ENCODE measurements around the gene KRT71. TPM values are rescaled to one million over a fixed set of nuclear protein-coding genes. Genes with fewer than 3 reads are reported as not detected.

KRT71 gene
- total RNA-seq, 1 donor from 2014 or later: not detected

DNA sequence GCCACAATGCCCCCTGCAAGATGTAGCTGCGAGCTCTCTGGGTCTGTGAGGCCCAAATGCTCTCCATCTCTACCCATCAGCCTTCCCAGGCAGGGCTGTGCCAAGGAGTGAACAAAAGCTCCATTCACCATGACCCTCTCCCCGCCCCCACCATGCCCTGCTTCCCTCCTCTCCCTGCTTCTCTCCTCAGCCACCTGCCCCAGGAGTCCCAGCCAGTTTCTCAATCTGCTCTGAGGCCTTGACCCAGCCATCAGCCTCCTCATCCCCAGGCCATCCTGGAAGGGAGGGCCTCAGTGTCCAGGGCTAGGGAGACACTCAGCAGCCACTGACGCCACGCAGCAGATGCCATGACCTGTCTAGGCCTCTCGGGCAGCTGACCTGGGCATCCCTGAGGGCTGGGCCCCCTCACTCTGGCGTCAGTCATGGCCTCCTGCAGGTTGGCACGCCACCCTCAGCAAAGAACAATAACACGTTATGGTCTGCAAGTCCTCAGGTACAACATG lies 24.3 kb downstream of the KRT71 start:
- Mint-ChIP-seq H3K36me3 (ENCODE audit: low read depth) (no peaks in the 10 kb centered on the region), H3K9me3 (ENCODE audit: low read depth) (no peaks in the 10 kb centered on the region), H3K27me3 (ENCODE audit: low read depth) (peaks cover 28% of the 10 kb centered on the region), H3K4me3 (ENCODE audit: unreplicated experiment) (no peak overlapping the region), H3K4me1 (ENCODE audit: low read depth) (no peaks in the 10 kb centered on the region), H3K27ac (ENCODE audit: unreplicated experiment) (no peak overlapping the region)
- no peak for DNase-seq (ENCODE audit: low spot score)
- TF ChIP-seq, protein P1, sequence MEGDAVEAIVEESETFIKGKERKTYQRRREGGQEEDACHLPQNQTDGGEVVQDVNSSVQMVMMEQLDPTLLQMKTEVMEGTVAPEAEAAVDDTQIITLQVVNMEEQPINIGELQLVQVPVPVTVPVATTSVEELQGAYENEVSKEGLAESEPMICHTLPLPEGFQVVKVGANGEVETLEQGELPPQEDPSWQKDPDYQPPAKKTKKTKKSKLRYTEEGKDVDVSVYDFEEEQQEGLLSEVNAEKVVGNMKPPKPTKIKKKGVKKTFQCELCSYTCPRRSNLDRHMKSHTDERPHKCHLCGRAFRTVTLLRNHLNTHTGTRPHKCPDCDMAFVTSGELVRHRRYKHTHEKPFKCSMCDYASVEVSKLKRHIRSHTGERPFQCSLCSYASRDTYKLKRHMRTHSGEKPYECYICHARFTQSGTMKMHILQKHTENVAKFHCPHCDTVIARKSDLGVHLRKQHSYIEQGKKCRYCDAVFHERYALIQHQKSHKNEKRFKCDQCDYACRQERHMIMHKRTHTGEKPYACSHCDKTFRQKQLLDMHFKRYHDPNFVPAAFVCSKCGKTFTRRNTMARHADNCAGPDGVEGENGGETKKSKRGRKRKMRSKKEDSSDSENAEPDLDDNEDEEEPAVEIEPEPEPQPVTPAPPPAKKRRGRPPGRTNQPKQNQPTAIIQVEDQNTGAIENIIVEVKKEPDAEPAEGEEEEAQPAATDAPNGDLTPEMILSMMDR (IDR thresholded peaks at IDR 0.05): no peak

DNA sequence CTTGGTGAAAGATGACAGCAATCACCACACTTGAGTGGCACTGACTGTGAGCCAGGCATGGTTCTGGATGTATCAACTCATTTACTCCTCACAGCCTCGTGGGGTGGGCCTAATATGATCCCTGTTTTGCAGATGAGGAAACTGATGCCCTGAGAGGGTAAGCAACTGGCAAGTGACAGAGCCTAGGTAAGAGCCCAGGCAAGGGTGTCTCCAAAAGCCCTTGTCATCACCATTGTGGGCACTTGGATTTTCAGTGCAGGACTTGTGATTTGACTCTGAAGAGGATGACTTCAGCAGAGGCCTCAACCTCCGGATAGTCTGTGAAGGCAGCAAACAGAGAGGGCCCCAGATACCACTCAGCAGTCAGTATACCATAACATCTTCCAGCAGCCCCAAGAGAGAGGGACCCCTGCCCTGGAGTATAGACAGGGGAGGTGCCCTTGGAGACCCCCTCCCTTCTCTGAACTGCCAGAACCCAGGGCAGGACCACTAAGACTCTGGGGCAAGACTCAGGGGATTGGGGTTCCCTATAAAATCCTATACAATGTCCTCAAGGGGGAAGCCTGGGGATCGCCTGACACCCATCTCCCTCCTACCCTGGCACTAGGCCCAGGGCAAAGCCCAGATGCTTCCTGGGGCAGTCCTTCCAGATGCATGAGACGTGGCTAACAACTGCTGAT lies 25.7 kb downstream of the KRT71 start:
- Mint-ChIP-seq H3K27ac (ENCODE audit: unreplicated experiment) (no peak overlapping the region), H3K9me3 (ENCODE audit: low read depth) (no peaks in the 10 kb centered on the region), H3K4me3 (ENCODE audit: unreplicated experiment) (no peak overlapping the region), H3K27me3 (ENCODE audit: low read depth) (peaks cover 34% of the 10 kb centered on the region), H3K36me3 (ENCODE audit: low read depth) (no peaks in the 10 kb centered on the region), H3K4me1 (ENCODE audit: low read depth) (peaks cover 4% of the 10 kb centered on the region)
- TF ChIP-seq, protein P1 (IDR thresholded peaks at IDR 0.05): no peak
- DNase-seq (ENCODE audit: low spot score): no peak

DNA sequence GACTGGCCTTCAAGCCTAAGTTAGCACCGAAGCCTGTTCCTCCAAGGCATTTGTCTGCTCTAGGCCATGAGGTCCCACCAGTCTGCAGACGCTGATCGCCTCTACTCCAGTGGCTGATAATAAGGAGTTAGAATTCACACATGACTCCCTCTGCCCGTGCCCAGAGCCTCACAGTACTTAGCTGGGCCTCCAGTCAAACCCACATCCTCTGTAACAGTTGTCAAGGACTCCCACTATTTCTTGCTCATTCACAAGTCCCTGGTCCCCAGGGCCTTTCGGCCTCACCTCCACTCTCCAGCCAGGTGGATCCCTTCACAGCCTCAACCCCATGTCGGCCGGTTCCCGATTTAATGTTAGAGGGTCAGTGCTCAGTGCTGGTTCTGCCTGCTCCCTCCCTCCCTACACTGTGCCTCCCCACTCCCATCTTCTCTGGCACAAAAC lies 26.4 kb downstream of the KRT71 start:
- H3K4me1 Mint-ChIP-seq (ENCODE audit: low read depth): peaks cover 6% of the 10 kb centered on the region
- H3K4me3 Mint-ChIP-seq (ENCODE audit: unreplicated experiment): no peak overlapping the region
- H3K36me3 Mint-ChIP-seq (ENCODE audit: low read depth): no peaks in the 10 kb centered on the region
- no peaks in the 10 kb centered on the region for H3K9me3 Mint-ChIP-seq (ENCODE audit: low read depth)
- no peak for DNase-seq (ENCODE audit: low spot score)
- TF ChIP-seq, protein P1 (IDR thresholded peaks at IDR 0.05): no peak
- H3K27ac Mint-ChIP-seq (ENCODE audit: unreplicated experiment): no peak overlapping the region
- H3K27me3 Mint-ChIP-seq (ENCODE audit: low read depth): peaks cover 31% of the 10 kb centered on the region

DNA sequence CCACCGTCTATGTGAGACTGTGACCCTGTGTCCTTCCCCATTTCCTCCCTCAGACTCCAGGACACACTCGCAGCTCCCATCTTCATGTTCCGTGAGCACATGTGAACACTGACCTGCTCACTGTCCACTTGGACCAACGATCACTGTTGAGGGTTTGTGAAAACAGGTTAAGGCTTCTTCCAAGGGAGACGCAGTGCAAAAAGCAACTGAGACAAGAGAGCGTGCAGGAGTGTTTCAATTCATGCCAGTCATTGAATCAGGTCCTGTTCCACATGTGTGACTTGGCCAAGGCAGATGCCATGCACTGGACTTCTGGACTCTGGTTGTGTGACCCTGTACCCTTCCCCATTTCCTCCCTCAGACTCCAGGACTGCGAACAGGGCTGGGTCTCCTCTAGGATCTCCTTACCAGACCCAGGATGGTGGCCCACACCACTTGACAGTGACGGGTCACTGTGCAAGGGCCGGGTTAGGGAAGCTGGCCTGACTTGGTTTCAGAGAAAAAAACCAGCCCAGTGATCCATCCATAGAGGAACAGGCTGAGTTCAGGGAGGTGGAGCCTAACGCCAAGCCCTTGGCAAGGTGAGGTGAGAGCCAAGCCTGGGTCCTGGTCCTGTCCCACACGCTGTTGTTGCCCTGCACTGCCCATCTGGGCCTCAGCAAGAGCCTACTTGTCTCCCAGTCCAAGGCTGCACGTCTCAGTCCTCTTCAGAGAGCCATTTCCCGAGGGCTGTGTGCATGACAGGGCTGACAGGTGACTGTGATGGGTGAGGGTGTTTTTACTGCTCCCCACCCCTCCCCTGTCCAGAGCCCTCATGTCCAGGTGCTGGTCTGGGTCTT lies 27.1 kb downstream of the KRT71 start:
- Mint-ChIP-seq H3K36me3 (ENCODE audit: low read depth) (no peaks in the 10 kb centered on the region), H3K9me3 (ENCODE audit: low read depth) (no peaks in the 10 kb centered on the region), H3K4me3 (ENCODE audit: unreplicated experiment) (no peak overlapping the region), H3K27ac (ENCODE audit: unreplicated experiment) (no peak overlapping the region), H3K4me1 (ENCODE audit: low read depth) (peaks cover 11% of the 10 kb centered on the region), H3K27me3 (ENCODE audit: low read depth) (peaks cover 31% of the 10 kb centered on the region)
- DNase-seq (ENCODE audit: low spot score): no peak
- TF ChIP-seq, protein P1 (IDR thresholded peaks at IDR 0.05): no peak

DNA sequence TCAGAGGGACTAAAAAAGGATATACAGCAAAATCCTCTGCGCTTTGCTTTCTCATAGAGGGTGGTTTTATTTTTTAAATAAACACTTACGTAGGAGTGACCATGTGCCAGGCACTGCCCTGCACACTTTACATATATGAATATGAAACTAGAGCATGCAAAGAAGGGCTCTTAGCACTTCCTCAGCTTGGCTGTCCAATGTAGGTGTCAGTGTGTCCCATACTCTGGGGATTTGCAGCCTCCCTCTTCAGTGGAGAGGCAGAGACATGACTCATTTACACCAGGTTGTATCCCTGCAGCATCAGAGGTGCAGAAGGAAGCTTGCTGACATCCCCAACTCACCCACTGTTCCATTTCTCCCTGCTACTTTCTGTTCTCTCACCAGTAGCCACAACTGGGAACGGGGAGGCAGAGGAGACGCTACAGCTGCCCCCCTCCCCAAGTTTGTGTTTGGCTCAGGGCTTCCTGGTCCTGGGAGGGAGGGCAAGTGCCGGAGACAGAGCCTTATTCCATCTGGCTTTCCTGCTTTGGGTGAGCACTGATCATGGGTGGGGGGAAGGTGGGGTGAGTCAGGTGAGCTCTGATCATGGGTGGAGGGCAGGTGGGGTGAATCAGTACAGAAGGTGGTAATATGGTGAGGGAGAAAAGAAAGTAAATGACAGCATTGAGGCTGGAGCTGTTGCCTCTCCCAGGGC lies 27.9 kb downstream of the KRT71 start:
- H3K4me3 Mint-ChIP-seq (ENCODE audit: unreplicated experiment): no peak overlapping the region
- no peaks in the 10 kb centered on the region for H3K9me3 Mint-ChIP-seq (ENCODE audit: low read depth)
- DNase-seq (ENCODE audit: low spot score): no peak
- H3K27ac Mint-ChIP-seq (ENCODE audit: unreplicated experiment): no peak overlapping the region
- H3K36me3 Mint-ChIP-seq (ENCODE audit: low read depth): no peaks in the 10 kb centered on the region
- H3K4me1 Mint-ChIP-seq (ENCODE audit: low read depth): peaks cover 11% of the 10 kb centered on the region
- H3K27me3 Mint-ChIP-seq (ENCODE audit: low read depth): peaks cover 31% of the 10 kb centered on the region
- TF ChIP-seq, protein P1 (IDR thresholded peaks at IDR 0.05): no peak

Data from chondrocyte (in vitro differentiated cells).